ENCODE measurements around the gene CDAN1.

Gene CDAN1

GRCh38 chr15:42736178-42736792 is 643 bp downstream of the CDAN1 start:
- Histone ChIP-seq H3K27ac (no peak overlapping the region), H3K36me3 (replicated peaks) (peaks cover 17% of the 10 kb centered on the region), H3K4me3 (ENCODE audit: low read depth, low read length) (peak overlapping the region; percentile 87), H3K27me3 (replicated peaks) (no peaks in the 10 kb centered on the region)
- in situ Hi-C loops (cut with HindIII; ENCODE audit: low pct_ligation_motif_present, low sequenced_read_pairs): no loop called here
- no peak for DNase-seq
- TF ChIP-seq CTCF (IDR thresholded peaks at IDR 0.05; ENCODE audit: low read depth, low read length, missing control alignments): no peak

GRCh38 chr15:42735382-42736165 is 1.4 kb downstream of the CDAN1 start:
- H3K27me3 ChIP-seq (replicated peaks): no peaks in the 10 kb centered on the region
- H3K27ac ChIP-seq: no peak overlapping the region
- in situ Hi-C loops (cut with HindIII; ENCODE audit: low pct_ligation_motif_present, low sequenced_read_pairs): no loop called here
- no peak for TF ChIP-seq CTCF (IDR thresholded peaks at IDR 0.05; ENCODE audit: low read depth, low read length, missing control alignments)
- peaks cover 21% of the 10 kb centered on the region for H3K36me3 ChIP-seq (replicated peaks)
- no peak for DNase-seq
- H3K4me3 ChIP-seq (ENCODE audit: low read depth, low read length): peak overlapping the region; percentile 87

- DNase-seq: no peak
- Histone ChIP-seq H3K27me3 (replicated peaks) (no peaks in the 10 kb centered on the region), H3K27ac (no peak overlapping the region), H3K36me3 (replicated peaks) (peaks cover 31% of the 10 kb centered on the region), H3K4me3 (ENCODE audit: low read depth, low read length) (no peak overlapping the region)
- TF ChIP-seq CTCF (IDR thresholded peaks at IDR 0.05; ENCODE audit: low read depth, low read length, missing control alignments): no peak
- in situ Hi-C loops (cut with HindIII; ENCODE audit: low pct_ligation_motif_present, low sequenced_read_pairs): no loop called here
Measured at GRCh38 chr15:42734076-42734672, 2.8 kb downstream of the CDAN1 start.

- DNase-seq: no peak
- H3K27me3 ChIP-seq (replicated peaks): no peaks in the 10 kb centered on the region
- no peak for TF ChIP-seq CTCF (IDR thresholded peaks at IDR 0.05; ENCODE audit: low read depth, low read length, missing control alignments)
- no peak overlapping the region for H3K4me3 ChIP-seq (ENCODE audit: low read depth, low read length)
- in situ Hi-C loops (cut with HindIII; ENCODE audit: low pct_ligation_motif_present, low sequenced_read_pairs): no loop called here
- no peak overlapping the region for H3K27ac ChIP-seq
- H3K36me3 ChIP-seq (replicated peaks): peaks cover 36% of the 10 kb centered on the region
Measured at GRCh38 chr15:42733027-42733426, 3.9 kb downstream of the CDAN1 start.

- no peaks in the 10 kb centered on the region for H3K27me3 ChIP-seq (replicated peaks)
- no peak overlapping the region for H3K4me3 ChIP-seq (ENCODE audit: low read depth, low read length)
- no peak for DNase-seq
- peaks cover 42% of the 10 kb centered on the region for H3K36me3 ChIP-seq (replicated peaks)
- in situ Hi-C loops (cut with HindIII; ENCODE audit: low pct_ligation_motif_present, low sequenced_read_pairs): no loop called here
- no peak for TF ChIP-seq CTCF (IDR thresholded peaks at IDR 0.05; ENCODE audit: low read depth, low read length, missing control alignments)
- no peak overlapping the region for H3K27ac ChIP-seq
Measured at GRCh38 chr15:42732095-42732827, 4.7 kb downstream of the CDAN1 start.

Data from brain microvascular endothelial cell (primary cell).